K562 (cell line): ENCODE data around the gene PDE4D. TPM values are rescaled to one million over a fixed set of nuclear protein-coding genes. Genes with fewer than 3 reads are reported as not detected.

Source experiments
- ATAC-seq: fragments of 200-7000 bp; cut with Tn5 transposase; 3 replicates; pipeline ENCODE4 v1.9.1; 2020; ENCODE audit warnings: moderate library complexity
- BruUV-seq: library from RNA; stranded (reverse); fragments of 400-500 nt; replicated peaks from 2 replicates; lab custom pipeline; 2021; lab: Mats Ljungman, UMichigan
- CTCF ChIA-PET: fragments of 300-600 bp; formaldehyde crosslinking; extraction: SDS; loops from one replicate; lab custom pipeline; 2021; ENCODE audit warnings: low intra/inter-chr PET ratio; lab: Yijun Ruan, JAX
- POLR2A ChIA-PET: fragments of 300-600, 350-650 bp; sonication (Branson Sonifier 250); formaldehyde crosslinking; extraction: SDS; loops from one replicate; lab custom pipeline; 2021; ENCODE audit warnings: antibody characterized with exemption, inconsistent platforms; lab: Yijun Ruan, JAX
- DNase-seq, 4 experiments: peaks; one replicate each; pipeline versions ENCODE4 v3.0.0 to v3.0.0-alpha.2; 2011 to 2018; ENCODE audit warnings: low spot score in 3 of 4, mixed read lengths in 3 of 4; ENCODE audit errors: extremely low read depth in 1 of 4
- FAIRE-seq: peaks from 2 replicates; lab custom pipeline; 2011; peaks lifted over from hg19 to GRCh38; lab: Jason Lieb, UNC
- H2AFZ ChIP-seq: 2 replicates; pipeline ENCODE4 v1.6.0; 2011; ENCODE audit warnings: low read depth, low read length, control low read depth, inconsistent platforms
- H3K27ac ChIP-seq: fragments of 200-600 bp; 3 replicates; pipeline ENCODE4 v1.8.0; 2011; ENCODE audit warnings: low read depth, mild to moderate bottlenecking, control low read depth, inconsistent platforms, low read length, moderate library complexity, mixed read lengths; ENCODE audit errors: extremely low read depth
- H3K27me3 ChIP-seq, 2 experiments: fragments of 300-600 bp in 1 of 2; 2 replicates in 1 of 2; 3 replicates in 1 of 2; pipeline versions ENCODE4 v1.6.0 to v1.8.0; 2011; ENCODE audit warnings: inconsistent platforms in 2 of 2, low read length in 2 of 2, mild to moderate bottlenecking in 1 of 2, mixed read lengths in 1 of 2, moderate library complexity in 1 of 2; ENCODE audit not compliant: control insufficient read depth in 2 of 2, insufficient read depth in 2 of 2
- H3K36me3 ChIP-seq: fragments of 300-600 bp; 3 replicates; pipeline ENCODE4 v1.8.0; 2011; ENCODE audit warnings: mild to moderate bottlenecking, low read length, inconsistent platforms; ENCODE audit not compliant: control insufficient read depth, insufficient read depth
- H3K4me1 ChIP-seq, 2 experiments: fragments of 200-600 bp in 1 of 2; replicated peaks in 1 of 2; 2 replicates in 1 of 2; 3 replicates in 1 of 2; pipeline versions ENCODE4 v1.5.1 to v1.8.0; 2011; ENCODE audit warnings: inconsistent platforms in 2 of 2, low read length in 2 of 2, mild to moderate bottlenecking in 1 of 2, mixed read lengths in 1 of 2, moderate library complexity in 1 of 2; ENCODE audit not compliant: control insufficient read depth in 2 of 2, insufficient read depth in 2 of 2
- H3K4me2 ChIP-seq: 2 replicates; pipeline ENCODE4 v1.6.1; 2011; ENCODE audit warnings: low read length, control low read depth, inconsistent platforms, mixed read lengths; ENCODE audit not compliant: insufficient read depth
- H3K4me3 ChIP-seq: fragments of 200-600 bp; sonication (generic), shearing (Covaris generic); 2 replicates; pipeline ENCODE4 v1.5.1; 2016; ENCODE audit warnings: control low read depth, inconsistent platforms
- H3K79me2 ChIP-seq: fragments of 200-600 bp; 3 replicates; pipeline ENCODE4 v1.8.0; 2011; ENCODE audit warnings: low read length, inconsistent platforms; ENCODE audit not compliant: control insufficient read depth, insufficient read depth
- H3K9ac ChIP-seq, 2 experiments: 2 replicates each; pipeline versions ENCODE4 v1.6.0 to v1.6.1; 2011; ENCODE audit warnings: low read depth in 2 of 2, low read length in 2 of 2, control low read depth in 1 of 2, inconsistent platforms in 1 of 2, mild to moderate bottlenecking in 1 of 2, mixed read lengths in 1 of 2; ENCODE audit not compliant: insufficient read depth in 1 of 2
- H3K9me1 ChIP-seq: one replicate; pipeline ENCODE4 v1.6.0; 2011; ENCODE audit warnings: inconsistent platforms, mild to moderate bottlenecking, low read length, moderate library complexity; ENCODE audit not compliant: control insufficient read depth, insufficient read depth
- H3K9me3 ChIP-seq: replicated peaks from 2 replicates; pipeline ENCODE4 v1.5.1; 2011; ENCODE audit warnings: low read depth, low read length, inconsistent platforms; ENCODE audit not compliant: control insufficient read depth, insufficient read depth
- H4K20me1 ChIP-seq: replicated peaks from 2 replicates; pipeline ENCODE4 v1.6.1; 2011; ENCODE audit warnings: low read length, inconsistent platforms, mixed read lengths; ENCODE audit not compliant: control insufficient read depth, insufficient read depth
- E2F3 ChIP-seq: fragments of 250-450 bp; sonication (Bioruptor Pico); IDR thresholded peaks from 2 replicates; pipeline ENCODE4 v1.4.0; 2020; ENCODE audit warnings: mild to moderate bottlenecking
- ELF2 ChIP-seq: fragments of 250-450 bp; sonication (Bioruptor Pico); IDR thresholded peaks from 2 replicates; pipeline ENCODE4 v1.5.0; 2021; ENCODE audit warnings: mild to moderate bottlenecking
- ZNF586 ChIP-seq: fragments of 450-650 bp; formaldehyde crosslinking; conservative IDR thresholded peaks from 2 replicates; pipeline ENCODE4 v1.4.0; 2020; ENCODE audit warnings: mild to moderate bottlenecking, moderate library complexity
- WGBS: fragments of 100-300 bp; shearing (Covaris generic); methylation state at CpG from one replicate; pipeline ENCODE4 v1.1.6; 2016; ENCODE audit warnings: low coverage, mixed read lengths; ENCODE audit not compliant: insufficient coverage; ENCODE audit errors: missing lambda C conversion rate; 5-methylcytosine and 5-hydroxymethylcytosine counted together
- in situ Hi-C: fragments of 300-500 bp; cut with MboI; formaldehyde crosslinking; loops from 4 replicates; pipeline ENCODE4 v1.15.0; 2018; ENCODE audit warnings: inconsistent platforms, mixed read lengths
- intact Hi-C: fragments of 100-400 bp; cut with micrococcal nuclease; formaldehyde crosslinking; loops from 2 replicates; pipeline ENCODE4 v1.14.2; 2022
- polyA plus RNA-seq, 8 experiments: library from polyadenylated mRNA; depleted of rRNA in 4 of 8; stranded (reverse) in 5 of 8; unstranded in 3 of 8; fragments of >200 nt; fragmentation: Nextera tagmentation in 2 of 8; fragmentation: Illumina TruSeq in 1 of 8; extraction: Ambion mirVana in 2 of 8; extraction: Trizol in 1 of 8; gene quantifications; 2 replicates each; pipeline versions ENCODE4 v1.2.1 to v1.2.3, GENCODE V29; 2011 to 2014; ENCODE audit warnings: inconsistent platforms in 1 of 8, missing spikeins in 1 of 8
- total RNA-seq, 7 experiments: library from RNA; depleted of rRNA in 6 of 7; stranded (reverse); fragments of >200 nt in 6 of 7; fragmentation: Illumina TruSeq in 2 of 7; extraction: Trizol in 2 of 7; gene quantifications; 2 replicates each; pipeline versions ENCODE4 v1.2.1 to v1.2.3, GENCODE V29; 2011 to 2021; ENCODE audit warnings: low replicate concordance in 1 of 7
- TF ChIP-seq, protein P1 (sequence below), 3 experiments: IDR thresholded peaks in 2 of 3; conservative IDR thresholded peaks in 1 of 3; 2 replicates each; pipeline ENCODE4 v1.5.1; 2011 to 2012; ENCODE audit warnings: low read length in 3 of 3, mild to moderate bottlenecking in 3 of 3, control low read depth in 2 of 3, improper control_type of control experiment in 1 of 3, inconsistent platforms in 1 of 3, low read depth in 1 of 3, mixed read lengths in 1 of 3, moderate library complexity in 1 of 3; ENCODE audit not compliant: insufficient read depth in 2 of 3
- TF ChIP-seq, protein P2 (sequence below): sonication (generic); formaldehyde crosslinking; IDR thresholded peaks from 2 replicates; pipeline ENCODE4 v1.8.1; 2022; ENCODE audit warnings: missing genetic modification reagents
- TF ChIP-seq, protein P3 (sequence below): fragments of 450-650 bp; IDR thresholded peaks from 2 replicates; pipeline ENCODE4 v1.6.1; 2016; ENCODE audit warnings: mild to moderate bottlenecking, moderate library complexity

PDE4D gene
- total and polyA plus RNA-seq, 9 of the 15 experiments (the other 6 are each of a cell fraction or from before 2014, with no cell fraction given): 0.04 to 0.46 (median 0.13) TPM

DNA sequence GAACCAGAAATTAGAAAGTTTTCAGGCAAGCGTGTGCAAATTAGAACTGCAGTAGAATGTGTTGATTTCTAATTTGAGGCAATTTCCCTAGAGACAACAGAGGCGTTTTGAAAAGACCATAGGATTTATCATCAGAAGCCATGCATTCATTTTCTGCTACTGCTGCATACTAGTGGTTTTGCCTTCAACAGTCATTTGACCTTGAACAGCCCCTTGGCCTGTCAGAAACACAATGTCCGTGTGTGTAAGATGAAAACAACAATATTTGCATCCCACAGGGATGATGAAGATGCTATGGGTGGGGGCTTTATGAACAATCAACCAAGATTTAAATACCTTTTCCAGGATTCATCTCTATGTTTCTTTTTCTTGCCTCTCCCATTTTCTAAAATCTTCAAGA is 73.7 kb downstream of the PDE4D start:
- ChIA-PET POLR2A (interaction anchor here (1.0 kb wide), 1 partner anchor 20 kb away, joined by 3 read pairs; no protein-coding TSS in a partner anchor), CTCF (no interaction called here)
- FAIRE-seq: no peak
- H3K9me3 ChIP-seq: no peaks in the 10 kb centered on the region
- no TSS peak for BruUV-seq
- no peaks in the 10 kb centered on the region for H3K9me1 ChIP-seq
- in situ Hi-C loops: loop anchor here (10.0 to 25.0 kb wide), 3 partner anchors 855 to 1415 kb away; no protein-coding TSS in a partner anchor
- H3K27ac ChIP-seq: no peak overlapping the region
- H3K4me2 ChIP-seq: no peak overlapping the region
- H3K36me3 ChIP-seq: no peaks in the 10 kb centered on the region
- no peaks in the 10 kb centered on the region for H4K20me1 ChIP-seq
- no peak for DNase-seq
- H3K4me3 ChIP-seq: no peak overlapping the region
- no peaks in the 10 kb centered on the region for H3K4me1 ChIP-seq
- WGBS: 0% methylated on average over 3 of the region's 3 CpGs
- intact Hi-C loops: loop anchor here (10.0 kb wide), 2 partner anchors 345 to 765 kb away; no protein-coding TSS in a partner anchor
- no peak overlapping the region for H2AFZ ChIP-seq
- H3K79me2 ChIP-seq: no peaks in the 10 kb centered on the region
- ATAC-seq: no peak
- no peaks in the 10 kb centered on the region for H3K27me3 ChIP-seq
- no peak overlapping the region for H3K9ac ChIP-seq
- TF ChIP-seq ELF2: no peak
- TF ChIP-seq, protein P1, sequence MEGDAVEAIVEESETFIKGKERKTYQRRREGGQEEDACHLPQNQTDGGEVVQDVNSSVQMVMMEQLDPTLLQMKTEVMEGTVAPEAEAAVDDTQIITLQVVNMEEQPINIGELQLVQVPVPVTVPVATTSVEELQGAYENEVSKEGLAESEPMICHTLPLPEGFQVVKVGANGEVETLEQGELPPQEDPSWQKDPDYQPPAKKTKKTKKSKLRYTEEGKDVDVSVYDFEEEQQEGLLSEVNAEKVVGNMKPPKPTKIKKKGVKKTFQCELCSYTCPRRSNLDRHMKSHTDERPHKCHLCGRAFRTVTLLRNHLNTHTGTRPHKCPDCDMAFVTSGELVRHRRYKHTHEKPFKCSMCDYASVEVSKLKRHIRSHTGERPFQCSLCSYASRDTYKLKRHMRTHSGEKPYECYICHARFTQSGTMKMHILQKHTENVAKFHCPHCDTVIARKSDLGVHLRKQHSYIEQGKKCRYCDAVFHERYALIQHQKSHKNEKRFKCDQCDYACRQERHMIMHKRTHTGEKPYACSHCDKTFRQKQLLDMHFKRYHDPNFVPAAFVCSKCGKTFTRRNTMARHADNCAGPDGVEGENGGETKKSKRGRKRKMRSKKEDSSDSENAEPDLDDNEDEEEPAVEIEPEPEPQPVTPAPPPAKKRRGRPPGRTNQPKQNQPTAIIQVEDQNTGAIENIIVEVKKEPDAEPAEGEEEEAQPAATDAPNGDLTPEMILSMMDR (IDR thresholded peaks at IDR 0.05 in 2 of 3, conservative IDR thresholded peaks at IDR 0.05 in 1 of 3; ENCODE audit: insufficient read depth in 2 of 3, low read depth in 1 of 3, low read length in 3 of 3): no peak
- no peak for TF ChIP-seq E2F3 (CRISPR knock-in tag)
- TF ChIP-seq, protein P2, sequence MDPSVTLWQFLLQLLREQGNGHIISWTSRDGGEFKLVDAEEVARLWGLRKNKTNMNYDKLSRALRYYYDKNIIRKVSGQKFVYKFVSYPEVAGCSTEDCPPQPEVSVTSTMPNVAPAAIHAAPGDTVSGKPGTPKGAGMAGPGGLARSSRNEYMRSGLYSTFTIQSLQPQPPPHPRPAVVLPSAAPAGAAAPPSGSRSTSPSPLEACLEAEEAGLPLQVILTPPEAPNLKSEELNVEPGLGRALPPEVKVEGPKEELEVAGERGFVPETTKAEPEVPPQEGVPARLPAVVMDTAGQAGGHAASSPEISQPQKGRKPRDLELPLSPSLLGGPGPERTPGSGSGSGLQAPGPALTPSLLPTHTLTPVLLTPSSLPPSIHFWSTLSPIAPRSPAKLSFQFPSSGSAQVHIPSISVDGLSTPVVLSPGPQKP: no peak
- TF ChIP-seq, protein P3, sequence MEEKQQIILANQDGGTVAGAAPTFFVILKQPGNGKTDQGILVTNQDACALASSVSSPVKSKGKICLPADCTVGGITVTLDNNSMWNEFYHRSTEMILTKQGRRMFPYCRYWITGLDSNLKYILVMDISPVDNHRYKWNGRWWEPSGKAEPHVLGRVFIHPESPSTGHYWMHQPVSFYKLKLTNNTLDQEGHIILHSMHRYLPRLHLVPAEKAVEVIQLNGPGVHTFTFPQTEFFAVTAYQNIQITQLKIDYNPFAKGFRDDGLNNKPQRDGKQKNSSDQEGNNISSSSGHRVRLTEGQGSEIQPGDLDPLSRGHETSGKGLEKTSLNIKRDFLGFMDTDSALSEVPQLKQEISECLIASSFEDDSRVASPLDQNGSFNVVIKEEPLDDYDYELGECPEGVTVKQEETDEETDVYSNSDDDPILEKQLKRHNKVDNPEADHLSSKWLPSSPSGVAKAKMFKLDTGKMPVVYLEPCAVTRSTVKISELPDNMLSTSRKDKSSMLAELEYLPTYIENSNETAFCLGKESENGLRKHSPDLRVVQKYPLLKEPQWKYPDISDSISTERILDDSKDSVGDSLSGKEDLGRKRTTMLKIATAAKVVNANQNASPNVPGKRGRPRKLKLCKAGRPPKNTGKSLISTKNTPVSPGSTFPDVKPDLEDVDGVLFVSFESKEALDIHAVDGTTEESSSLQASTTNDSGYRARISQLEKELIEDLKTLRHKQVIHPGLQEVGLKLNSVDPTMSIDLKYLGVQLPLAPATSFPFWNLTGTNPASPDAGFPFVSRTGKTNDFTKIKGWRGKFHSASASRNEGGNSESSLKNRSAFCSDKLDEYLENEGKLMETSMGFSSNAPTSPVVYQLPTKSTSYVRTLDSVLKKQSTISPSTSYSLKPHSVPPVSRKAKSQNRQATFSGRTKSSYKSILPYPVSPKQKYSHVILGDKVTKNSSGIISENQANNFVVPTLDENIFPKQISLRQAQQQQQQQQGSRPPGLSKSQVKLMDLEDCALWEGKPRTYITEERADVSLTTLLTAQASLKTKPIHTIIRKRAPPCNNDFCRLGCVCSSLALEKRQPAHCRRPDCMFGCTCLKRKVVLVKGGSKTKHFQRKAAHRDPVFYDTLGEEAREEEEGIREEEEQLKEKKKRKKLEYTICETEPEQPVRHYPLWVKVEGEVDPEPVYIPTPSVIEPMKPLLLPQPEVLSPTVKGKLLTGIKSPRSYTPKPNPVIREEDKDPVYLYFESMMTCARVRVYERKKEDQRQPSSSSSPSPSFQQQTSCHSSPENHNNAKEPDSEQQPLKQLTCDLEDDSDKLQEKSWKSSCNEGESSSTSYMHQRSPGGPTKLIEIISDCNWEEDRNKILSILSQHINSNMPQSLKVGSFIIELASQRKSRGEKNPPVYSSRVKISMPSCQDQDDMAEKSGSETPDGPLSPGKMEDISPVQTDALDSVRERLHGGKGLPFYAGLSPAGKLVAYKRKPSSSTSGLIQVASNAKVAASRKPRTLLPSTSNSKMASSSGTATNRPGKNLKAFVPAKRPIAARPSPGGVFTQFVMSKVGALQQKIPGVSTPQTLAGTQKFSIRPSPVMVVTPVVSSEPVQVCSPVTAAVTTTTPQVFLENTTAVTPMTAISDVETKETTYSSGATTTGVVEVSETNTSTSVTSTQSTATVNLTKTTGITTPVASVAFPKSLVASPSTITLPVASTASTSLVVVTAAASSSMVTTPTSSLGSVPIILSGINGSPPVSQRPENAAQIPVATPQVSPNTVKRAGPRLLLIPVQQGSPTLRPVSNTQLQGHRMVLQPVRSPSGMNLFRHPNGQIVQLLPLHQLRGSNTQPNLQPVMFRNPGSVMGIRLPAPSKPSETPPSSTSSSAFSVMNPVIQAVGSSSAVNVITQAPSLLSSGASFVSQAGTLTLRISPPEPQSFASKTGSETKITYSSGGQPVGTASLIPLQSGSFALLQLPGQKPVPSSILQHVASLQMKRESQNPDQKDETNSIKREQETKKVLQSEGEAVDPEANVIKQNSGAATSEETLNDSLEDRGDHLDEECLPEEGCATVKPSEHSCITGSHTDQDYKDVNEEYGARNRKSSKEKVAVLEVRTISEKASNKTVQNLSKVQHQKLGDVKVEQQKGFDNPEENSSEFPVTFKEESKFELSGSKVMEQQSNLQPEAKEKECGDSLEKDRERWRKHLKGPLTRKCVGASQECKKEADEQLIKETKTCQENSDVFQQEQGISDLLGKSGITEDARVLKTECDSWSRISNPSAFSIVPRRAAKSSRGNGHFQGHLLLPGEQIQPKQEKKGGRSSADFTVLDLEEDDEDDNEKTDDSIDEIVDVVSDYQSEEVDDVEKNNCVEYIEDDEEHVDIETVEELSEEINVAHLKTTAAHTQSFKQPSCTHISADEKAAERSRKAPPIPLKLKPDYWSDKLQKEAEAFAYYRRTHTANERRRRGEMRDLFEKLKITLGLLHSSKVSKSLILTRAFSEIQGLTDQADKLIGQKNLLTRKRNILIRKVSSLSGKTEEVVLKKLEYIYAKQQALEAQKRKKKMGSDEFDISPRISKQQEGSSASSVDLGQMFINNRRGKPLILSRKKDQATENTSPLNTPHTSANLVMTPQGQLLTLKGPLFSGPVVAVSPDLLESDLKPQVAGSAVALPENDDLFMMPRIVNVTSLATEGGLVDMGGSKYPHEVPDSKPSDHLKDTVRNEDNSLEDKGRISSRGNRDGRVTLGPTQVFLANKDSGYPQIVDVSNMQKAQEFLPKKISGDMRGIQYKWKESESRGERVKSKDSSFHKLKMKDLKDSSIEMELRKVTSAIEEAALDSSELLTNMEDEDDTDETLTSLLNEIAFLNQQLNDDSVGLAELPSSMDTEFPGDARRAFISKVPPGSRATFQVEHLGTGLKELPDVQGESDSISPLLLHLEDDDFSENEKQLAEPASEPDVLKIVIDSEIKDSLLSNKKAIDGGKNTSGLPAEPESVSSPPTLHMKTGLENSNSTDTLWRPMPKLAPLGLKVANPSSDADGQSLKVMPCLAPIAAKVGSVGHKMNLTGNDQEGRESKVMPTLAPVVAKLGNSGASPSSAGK: no peak
- no peak for TF ChIP-seq ZNF586 (CRISPR knock-in tag)
